GM12878 (cell line): ENCODE measurements around the gene FAM83D. TPM values are rescaled to one million over a fixed set of nuclear protein-coding genes. Genes with fewer than 3 reads are reported as not detected.

Source experiments
- ATAC-seq: fragments of 200-7000 bp; cut with Tn5 transposase; 3 replicates; pipeline ENCODE4 v1.9.1; 2020; ENCODE audit warnings: mild to moderate bottlenecking, moderate library complexity
- Bru-seq: library from RNA; stranded (reverse); fragments of 400-500 nt; gene quantifications from one replicate; lab custom pipeline; 2021; lab: Mats Ljungman, UMichigan
- BruChase-seq, 2 experiments: library from RNA; stranded (reverse); fragments of 400-500 nt; gene quantifications; one replicate each; lab custom pipeline; 2021; lab: Mats Ljungman, UMichigan
- BruUV-seq: library from RNA; stranded (reverse); fragments of 400-500 nt; replicated peaks from 2 replicates; lab custom pipeline; 2021; lab: Mats Ljungman, UMichigan
- CTCF ChIA-PET: fragments of 300-600 bp; sonication (Branson Sonifier 250); formaldehyde crosslinking; extraction: SDS; loops from one replicate; lab custom pipeline; 2021; ENCODE audit warnings: inconsistent platforms; lab: Yijun Ruan, JAX
- POLR2A ChIA-PET: fragments of 350-600 bp; formaldehyde crosslinking; extraction: SDS; loops from one replicate; lab custom pipeline; 2021; ENCODE audit warnings: inconsistent platforms; lab: Charles Lee
- RAD21 ChIA-PET: fragments of 300-600 bp; sonication (Branson Sonifier 250); formaldehyde crosslinking; loops from one replicate; lab custom pipeline; 2023; ENCODE audit warnings: antibody characterized with exemption; ENCODE audit not compliant: unreplicated experiment; lab: Charles Lee
- SMC1A ChIA-PET: fragments of 300-600 bp; sonication (Branson Sonifier 250); formaldehyde crosslinking; loops from one replicate; lab custom pipeline; 2023; ENCODE audit not compliant: unreplicated experiment, uncharacterized antibody; lab: Charles Lee
- DNase-seq: peaks from one replicate; pipeline ENCODE4 v3.0.0-alpha.2; 2011; ENCODE audit warnings: low read depth, low spot score
- FAIRE-seq: peaks from 3 replicates; lab custom pipeline; 2011; peaks lifted over from hg19 to GRCh38; lab: Jason Lieb, UNC
- H2AFZ ChIP-seq: 2 replicates; pipeline ENCODE4 v1.6.0; 2011; ENCODE audit warnings: low read depth, low read length, control low read depth; ENCODE audit not compliant: control insufficient read depth
- H3K27ac ChIP-seq: 2 replicates; pipeline ENCODE4 v1.5.1; 2011; ENCODE audit warnings: control low read depth; ENCODE audit not compliant: control insufficient read depth, insufficient read depth
- H3K27me3 ChIP-seq, 2 experiments: replicated peaks in 1 of 2; 2 replicates each; pipeline versions ENCODE4 v1.6.0 to v1.6.1; 2011; ENCODE audit warnings: low read length in 1 of 2; ENCODE audit not compliant: control insufficient read depth in 2 of 2, insufficient read depth in 2 of 2
- H3K36me3 ChIP-seq, 2 experiments: 2 replicates each; pipeline ENCODE4 v1.5.1; 2011; ENCODE audit warnings: low read length in 1 of 2; ENCODE audit not compliant: control insufficient read depth in 2 of 2, insufficient read depth in 2 of 2
- H3K4me1 ChIP-seq: 2 replicates; pipeline ENCODE4 v1.6.1; 2011; ENCODE audit warnings: mild to moderate bottlenecking, low read length, moderate library complexity, mixed read lengths; ENCODE audit not compliant: control insufficient read depth, insufficient read depth
- H3K4me2 ChIP-seq: 2 replicates; pipeline ENCODE4 v1.6.0; 2011; ENCODE audit warnings: control low read depth; ENCODE audit not compliant: control insufficient read depth, insufficient read depth
- H3K4me3 ChIP-seq: fragments of 200-600 bp; sonication (generic); 2 replicates; pipeline ENCODE4 v1.5.1; 2016
- H3K79me2 ChIP-seq: 2 replicates; pipeline ENCODE4 v1.6.0; 2011; ENCODE audit warnings: low read length; ENCODE audit not compliant: control insufficient read depth, insufficient read depth
- H3K9ac ChIP-seq: 2 replicates; pipeline ENCODE4 v1.8.0; 2011; ENCODE audit warnings: low read length, control low read depth, mixed read lengths; ENCODE audit not compliant: control insufficient read depth, insufficient read depth
- H3K9me3 ChIP-seq: replicated peaks from 3 replicates; pipeline ENCODE4 v1.5.1; 2011; ENCODE audit warnings: mild to moderate bottlenecking, low read length; ENCODE audit not compliant: control insufficient read depth, insufficient read depth
- H4K20me1 ChIP-seq: 2 replicates; pipeline ENCODE4 v1.6.0; 2011; ENCODE audit not compliant: control insufficient read depth, insufficient read depth
- CUX1 ChIP-seq: IDR thresholded peaks from 2 replicates; pipeline ENCODE4 v1.6.1; 2012; ENCODE audit warnings: improper control_type of control experiment, low read depth, low read length; ENCODE audit not compliant: insufficient replicate concordance
- GABPA ChIP-seq: IDR thresholded peaks from 2 replicates; pipeline ENCODE4 v1.6.1; 2014; ENCODE audit warnings: antibody characterized with exemption, low read depth, mild to moderate bottlenecking, inconsistent platforms
- IRF3 ChIP-seq: fragments of 450-650 bp; IDR thresholded peaks from 2 replicates; pipeline ENCODE4 v1.6.1; 2014; ENCODE audit warnings: mild to moderate bottlenecking
- MTA3 ChIP-seq: IDR thresholded peaks from 2 replicates; pipeline ENCODE4 v1.6.1; 2012; ENCODE audit warnings: low read length, inconsistent platforms, borderline replicate concordance
- POLR2AphosphoS2 ChIP-seq: IDR thresholded peaks from 2 replicates; pipeline ENCODE4 v1.6.1; 2011; ENCODE audit warnings: low read depth, mild to moderate bottlenecking, low read length, improper control_type of control experiment, moderate library complexity
- TCF12 ChIP-seq: IDR thresholded peaks from 2 replicates; pipeline ENCODE4 v1.6.1; 2011; ENCODE audit warnings: low read depth, mild to moderate bottlenecking, low read length
- ZNF207 ChIP-seq: fragments of 450-650 bp; IDR thresholded peaks from 2 replicates; pipeline ENCODE4 v1.6.1; 2014; ENCODE audit warnings: antibody characterized with exemption, mild to moderate bottlenecking, borderline replicate concordance
- WGBS: methylation state at CpG from one replicate; pipeline ENCODE4 v1.1.6; 2016; ENCODE audit warnings: low lambda C conversion rate; ENCODE audit not compliant: insufficient replicate concordance, insufficient coverage; ENCODE audit errors: missing lambda C conversion rate; 5-methylcytosine and 5-hydroxymethylcytosine counted together
- in situ Hi-C: fragments of 300-500 bp; cut with MboI; formaldehyde crosslinking; loops from 9 replicates; pipeline ENCODE4 v1.14.3; 2018; ENCODE audit warnings: mixed read lengths
- intact Hi-C: fragments of 100-400 bp; cut with micrococcal nuclease; formaldehyde crosslinking; loops from one replicate; pipeline ENCODE4 v1.14.2; 2022; ENCODE audit not compliant: unreplicated experiment
- long read RNA-seq, 2 experiments: library from polyadenylated mRNA; unstranded; transcript quantifications; one replicate each; pipeline ENCODE4 v2.0.0, GENCODE V29; 2019 to 2020
- polyA minus RNA-seq, 3 experiments: library from RNA; depleted of rRNA, polyadenylated mRNA; stranded (reverse); fragments of >200 nt; gene quantifications; 2 replicates each; pipeline ENCODE4 v1.2.3, GENCODE V29; 2011
- polyA plus RNA-seq, 11 experiments: library from polyadenylated mRNA; depleted of rRNA in 4 of 11; unstranded in 6 of 11; stranded (reverse) in 5 of 11; fragments of >200 nt; fragmentation: Nextera tagmentation in 4 of 11; fragmentation: Illumina TruSeq in 1 of 11; extraction: Ambion mirVana in 4 of 11; extraction: Trizol in 1 of 11; gene quantifications; 1 replicate in 1 of 11; 2 replicates in 10 of 11; pipeline versions ENCODE4 v1.2.1 to v1.2.3, GENCODE V29; 2011 to 2016; ENCODE audit warnings: inconsistent platforms in 2 of 11, missing spikeins in 2 of 11, low read depth in 1 of 11
- total RNA-seq, 4 experiments: library from RNA; depleted of rRNA in 3 of 4; stranded (reverse); fragments of >200 nt in 3 of 4; fragmentation: Illumina TruSeq in 1 of 4; extraction: Trizol in 1 of 4; gene quantifications; 2 replicates each; pipeline versions ENCODE4 v1.2.1 to v1.2.3, GENCODE V29; 2013 to 2021

FAM83D gene
- 14.1 and 16.3 TPM in 2 replicates for total RNA-seq (2013; cell fraction: nucleolus; rRNA removed)
- total RNA-seq (2014; rRNA removed) (21.5 and 21.6 TPM in 2 replicates), total RNA-seq (2014; rRNA removed; fragmentation: Illumina TruSeq; extraction: Trizol) (12.7 and 13.6 TPM in 2 replicates), total RNA-seq (2021) (16.6 and 18.2 TPM in 2 replicates), polyA plus RNA-seq (2011; rRNA removed) (32.4 and 34.8 TPM in 2 replicates), polyA plus RNA-seq (2014; fragmentation: Illumina TruSeq; extraction: Trizol) (19.7 and 20.2 TPM in 2 replicates), polyA plus RNA-seq (2014; fragmentation: Nextera tagmentation; extraction: Ambion mirVana) (1 to 10 TPM; 4.5 to 6.0 TPM), polyA plus RNA-seq (2014; rRNA removed) (17.4 and 19.1 TPM in 2 replicates), polyA plus RNA-seq (2016; fragmentation: Nextera tagmentation; extraction: Ambion mirVana) (10 to 100 TPM; 34.1 to 34.2 TPM), polyA minus RNA-seq (2011; rRNA and poly(A)+ RNA removed) (37.1 and 42.8 TPM in 2 replicates), Bru-seq, nascent RNA (percentile 80 among the genes with signal in this experiment), BruChase-seq, experiment 1, labeled RNA remaining after a 6-hour chase (percentile 60 among the genes with signal in this experiment), BruChase-seq, experiment 2, labeled RNA remaining after a 2-hour chase (percentile 68 among the genes with signal in this experiment)
- 7.7 TPM for polyA plus RNA-seq (2011; ENCODE audit: low read depth)
- polyA plus RNA-seq (2011; cell fraction: cytosol; rRNA removed): 28.1 and 32.3 TPM in 2 replicates
- polyA plus RNA-seq (2011; cell fraction: nucleus; rRNA removed): 37.1 and 42.7 TPM in 2 replicates
- 9.5 and 10.5 TPM in 2 replicates for polyA plus RNA-seq (2012)
- polyA minus RNA-seq (2011; cell fraction: cytosol; rRNA and poly(A)+ RNA removed): 13.1 and 15.3 TPM in 2 replicates
- polyA minus RNA-seq (2011; cell fraction: nucleus; rRNA and poly(A)+ RNA removed): 18.9 and 35.2 TPM in 2 replicates
- long read RNA-seq, experiment 1, transcript FAM83D-201 (4 exons, 2,475 nt): major isoform, 20 of 20 reads
- long read RNA-seq, experiment 1, partial matches to known transcripts: 0 of 20 reads
- long read RNA-seq, experiment 1, other reads (novel, unspliced or antisense): 0 of 20 reads
- long read RNA-seq, experiment 2, transcript FAM83D-201 (4 exons, 2,475 nt): major isoform, 12 of 31 reads
- long read RNA-seq, experiment 2, partial matches to known transcripts: 16 of 31 reads
- long read RNA-seq, experiment 2, other reads (novel, unspliced or antisense): 3 of 31 reads

GRCh38 chr20:38926142-38926933 lies at the start of gene FAM83D:
TSS of gene FAM83D (plus strand) at chr20:38926417. CDS start at chr20:38926443, 26 bp downstream.
- peaks cover 50% of the 10 kb centered on the region for H3K79me2 ChIP-seq
- ChIA-PET POLR2A (interaction anchor here (0.6 to 1.4 kb wide), 3 partner anchors 41 to 123 kb away, joined by 4 to 6 read pairs (median 4); no protein-coding TSS in a partner anchor), RAD21 (interaction anchor here (0.8 to 11.9 kb wide), 10 partner anchors 10 to 128 kb away, joined by 3 to 91 read pairs (median 4); partner anchors contain the start of genes DHX35 and PPP1R16B), CTCF (interaction anchor here (0.6 to 12.8 kb wide), 15 partner anchors 9 to 174 kb away, joined by 3 to 182 read pairs (median 4); partner anchors contain the start of gene DHX35), SMC1A (interaction anchor here (1.3 to 6.6 kb wide), 6 partner anchors 36 to 125 kb away, joined by 3 to 54 read pairs (median 5); partner anchors contain the start of gene DHX35)
- DNase-seq: peak; percentile 92
- ATAC-seq: peak; percentile 96
- H3K36me3 ChIP-seq: no peaks in the 10 kb centered on the region; a peak in 1 of 4 replicates
- WGBS: under 1% methylated on average over 94 of the region's 95 CpGs
- H4K20me1 ChIP-seq: no peaks in the 10 kb centered on the region
- peak within 1 kb of the TSS; percentile 75 for H3K4me2 ChIP-seq
- peak within 1 kb of the TSS; percentile 69 for H2AFZ ChIP-seq
- no peaks in the 10 kb centered on the region for H3K9me3 ChIP-seq
- FAIRE-seq: peak; percentile 89
- intact Hi-C loops (loop anchor here (1.0 to 5.0 kb wide), 3 partner anchors 71 to 279 kb away; no protein-coding TSS in a partner anchor), in situ Hi-C loops (no loop called here)
- no TSS peak for BruUV-seq
- peak within 1 kb of the TSS; percentile 78 for H3K27ac ChIP-seq
- peaks cover 12% of the 10 kb centered on the region for H3K4me1 ChIP-seq
- H3K27me3 ChIP-seq: no peaks in the 10 kb centered on the region
- H3K4me3 ChIP-seq: peak within 1 kb of the TSS; percentile 78
- peak within 1 kb of the TSS; percentile 88 for H3K9ac ChIP-seq
- TF ChIP-seq MTA3: no peak
- no peak for TF ChIP-seq CUX1
- TF ChIP-seq GABPA: no peak
- TF ChIP-seq ZNF207: no peak; the same call in 1 of the 2 replicates
- peak; percentile 77 for TF ChIP-seq IRF3
- TF ChIP-seq TCF12: peak; percentile 64; the same call in 1 of the 2 replicates
- peak; percentile 90 for TF ChIP-seq POLR2AphosphoS2
